CD4-positive, alpha-beta T cell treated with Interleukin-4 for 4 hours (primary cell): ENCODE results near the gene THSD7A.
"Not testable (repeated sequence)": the region's sequence is repeated elsewhere in the genome, so short reads cannot be mapped to it uniquely, and the experiment has no call there.

Experiments used
- DNase-seq: peaks from one replicate; pipeline ENCODE4 v3.0.0-alpha.2; 2020

The THSD7A gene

DNA sequence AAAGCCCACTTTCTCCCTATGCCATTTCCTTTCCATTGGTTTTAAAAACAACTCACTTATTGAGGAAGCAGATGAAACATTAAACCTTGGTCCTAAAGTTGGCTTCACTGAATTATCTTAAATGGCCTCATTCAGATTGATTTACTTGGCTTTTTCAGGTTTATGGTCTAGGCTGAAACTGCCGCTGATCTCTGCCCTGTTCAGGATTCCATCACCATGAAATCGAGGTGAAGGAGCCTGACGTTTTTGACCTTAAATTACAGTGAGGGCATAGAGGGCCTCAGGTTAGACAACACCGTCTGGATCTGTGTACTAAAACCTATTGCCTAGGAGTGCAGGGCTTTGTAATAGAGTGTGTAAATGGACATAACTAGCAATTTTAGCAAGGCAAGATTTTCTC lies 383.7 kb downstream of the THSD7A start:
- no peak for DNase-seq

DNA sequence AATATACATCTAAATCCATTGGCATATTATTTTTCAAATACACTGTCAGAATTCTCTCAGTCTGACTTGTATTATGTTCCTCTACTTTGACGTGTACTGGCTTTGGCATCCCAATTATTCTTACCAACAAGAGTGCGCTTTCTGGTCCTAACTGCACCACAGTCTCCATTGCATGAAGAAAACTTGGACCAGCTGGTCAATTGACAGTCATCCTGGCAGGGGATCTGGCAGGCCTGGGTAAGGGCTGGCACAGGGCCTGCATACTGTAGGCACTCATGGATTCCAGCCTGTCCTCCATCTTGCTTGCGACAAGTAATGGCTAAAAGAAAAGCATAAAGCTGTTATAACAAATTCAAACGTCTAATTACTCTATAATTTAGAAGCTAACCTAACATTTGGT lies 384.9 kb downstream of the THSD7A start:
- DNase-seq: no peak

DNA sequence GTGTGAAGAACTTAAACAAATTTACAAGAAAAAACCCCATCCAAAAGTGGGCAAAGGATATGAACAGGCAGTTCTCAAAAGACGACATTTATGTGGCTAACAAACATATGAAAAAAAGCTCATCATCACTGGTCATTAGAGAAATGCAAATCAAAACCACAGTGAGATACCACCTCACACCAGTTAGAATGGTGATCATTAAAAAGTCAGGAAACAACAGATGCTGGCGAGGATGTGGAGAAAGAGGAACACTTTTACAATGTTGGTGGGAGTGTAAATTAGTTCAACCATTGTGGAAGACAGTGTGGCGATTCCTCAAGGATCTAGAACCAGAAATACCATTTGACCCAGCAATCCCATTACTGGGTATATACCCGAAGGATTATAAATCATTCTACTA lies 388.1 kb downstream of the THSD7A start:
- not testable (repeated sequence) for DNase-seq

DNA sequence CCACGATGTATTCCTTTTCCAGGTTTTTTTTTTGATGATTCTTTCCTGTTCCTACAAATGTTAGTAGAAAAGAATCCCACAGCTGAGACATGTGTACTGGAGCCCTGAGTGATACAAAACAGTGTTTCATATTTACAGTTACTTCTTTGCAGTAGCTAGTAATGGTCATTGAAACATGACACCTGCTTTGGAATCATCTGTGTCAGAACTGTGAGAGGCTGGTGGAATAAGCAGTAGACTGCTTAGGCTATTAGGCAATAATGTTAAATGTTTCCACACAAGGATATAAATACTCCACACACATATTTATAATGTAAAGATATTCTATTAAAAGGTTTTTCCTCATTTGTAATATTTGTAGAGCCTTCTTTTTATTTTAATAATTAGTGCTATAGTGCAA lies 394.0 kb downstream of the THSD7A start:
- no peak for DNase-seq

DNA sequence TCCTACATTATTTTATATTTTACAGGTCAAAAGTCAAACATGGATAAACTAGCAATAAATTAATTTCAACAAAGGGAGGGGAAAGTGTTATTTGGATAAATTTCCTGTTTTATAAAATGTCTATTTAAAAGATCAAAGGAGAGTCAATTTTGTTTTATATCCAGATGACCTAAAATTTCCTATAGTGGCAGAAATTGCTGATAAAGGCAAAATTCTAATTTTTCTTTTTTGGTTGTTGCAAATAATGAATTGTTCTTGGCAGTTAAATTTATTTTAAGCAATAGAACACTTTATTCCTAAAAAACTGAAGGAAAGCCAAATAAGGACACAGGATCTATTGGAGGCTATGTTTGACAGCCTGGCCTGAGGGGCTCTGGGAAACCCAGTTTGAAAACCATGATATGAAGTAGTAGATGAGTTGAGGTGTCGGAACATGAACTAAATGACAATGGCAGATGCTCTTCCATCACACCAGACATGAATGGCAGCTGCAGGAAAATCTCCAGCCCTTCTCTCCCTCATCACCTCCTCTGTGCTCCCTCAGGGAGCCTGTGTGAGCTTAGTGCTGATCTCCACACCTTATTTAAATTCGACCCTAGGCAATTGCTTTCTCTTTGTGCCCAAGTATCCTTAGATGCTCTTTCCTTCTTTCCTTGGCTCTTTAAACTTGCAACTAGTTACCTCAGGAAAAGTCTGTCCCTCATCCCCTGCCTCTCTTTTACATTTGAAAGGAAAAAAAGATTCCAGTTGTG lies 395.0 kb downstream of the THSD7A start:
- no peak for DNase-seq

DNA sequence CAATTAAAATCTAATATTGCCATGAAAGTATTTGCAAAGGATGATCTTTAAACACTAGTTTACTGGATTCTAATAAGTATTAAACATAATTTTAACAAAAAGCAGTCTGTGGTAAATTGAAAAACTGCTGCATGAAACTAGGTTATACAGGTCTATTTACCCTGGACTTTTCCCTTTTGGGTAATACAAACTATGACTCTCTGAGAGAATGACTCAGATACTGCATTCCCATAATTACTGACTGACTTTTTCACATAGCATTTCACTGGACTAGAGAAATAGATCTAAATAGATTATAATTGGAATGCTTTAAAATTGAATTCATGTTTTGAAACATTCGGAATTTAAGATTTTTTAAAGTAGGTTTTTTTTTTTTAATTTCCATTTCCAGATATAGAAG lies 395.7 kb downstream of the THSD7A start:
- no peak for DNase-seq

DNA sequence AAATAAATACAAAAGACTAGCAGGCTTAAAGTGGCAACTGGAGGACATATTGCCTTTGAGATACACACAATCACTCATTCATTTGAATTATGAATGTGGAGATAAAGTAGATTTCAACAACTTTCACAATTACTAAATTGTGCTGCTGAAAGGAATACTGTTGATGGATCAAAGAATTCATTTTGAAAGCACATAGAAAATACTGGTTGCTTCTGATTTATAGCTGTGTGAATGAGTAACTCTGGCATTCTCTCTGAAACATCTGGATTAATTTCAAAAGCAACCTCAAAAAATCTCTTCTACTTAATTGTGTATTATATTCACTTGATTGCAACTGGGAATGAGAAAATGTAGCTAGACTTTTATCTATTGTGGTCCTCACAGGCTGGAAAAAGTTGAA lies 397.6 kb downstream of the THSD7A start:
- no peak for DNase-seq

DNA sequence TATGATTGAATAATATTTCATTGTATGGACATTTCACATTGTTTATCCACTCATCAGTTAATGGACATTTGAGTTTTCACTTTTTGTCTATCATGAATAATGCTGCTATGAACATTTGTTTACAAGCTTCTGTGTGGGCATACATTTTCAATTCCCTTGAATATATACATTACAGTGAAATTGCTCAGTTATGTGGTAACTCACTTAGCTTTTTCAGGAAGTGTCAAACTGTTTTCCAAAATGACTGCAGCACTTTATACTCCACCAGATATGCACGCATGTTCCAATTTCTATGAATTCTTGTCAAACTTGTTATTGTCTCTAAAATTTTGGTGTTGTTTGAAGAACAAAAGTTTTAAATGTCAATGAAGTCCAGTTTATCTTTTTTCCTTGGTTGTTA lies 401.2 kb downstream of the THSD7A start:
- DNase-seq: no peak

DNA sequence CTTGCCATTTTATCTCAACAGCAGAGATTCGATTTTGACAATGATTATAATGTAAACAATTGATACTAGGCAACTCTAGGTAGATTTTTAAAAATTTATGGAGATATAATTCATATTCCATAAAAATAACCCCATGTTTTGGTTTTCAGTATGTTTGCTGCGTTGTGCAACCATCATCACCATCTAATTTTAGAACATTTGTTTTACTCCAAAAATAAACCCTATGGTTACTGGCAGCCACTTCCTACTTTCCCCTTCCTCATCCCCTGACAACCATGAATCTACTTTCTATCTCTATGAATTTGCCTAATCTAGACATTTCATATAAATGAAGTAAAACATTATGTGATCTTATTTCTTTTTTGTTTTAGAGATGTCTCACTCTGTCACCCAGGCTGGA lies 401.9 kb downstream of the THSD7A start:
- DNase-seq: no peak

DNA sequence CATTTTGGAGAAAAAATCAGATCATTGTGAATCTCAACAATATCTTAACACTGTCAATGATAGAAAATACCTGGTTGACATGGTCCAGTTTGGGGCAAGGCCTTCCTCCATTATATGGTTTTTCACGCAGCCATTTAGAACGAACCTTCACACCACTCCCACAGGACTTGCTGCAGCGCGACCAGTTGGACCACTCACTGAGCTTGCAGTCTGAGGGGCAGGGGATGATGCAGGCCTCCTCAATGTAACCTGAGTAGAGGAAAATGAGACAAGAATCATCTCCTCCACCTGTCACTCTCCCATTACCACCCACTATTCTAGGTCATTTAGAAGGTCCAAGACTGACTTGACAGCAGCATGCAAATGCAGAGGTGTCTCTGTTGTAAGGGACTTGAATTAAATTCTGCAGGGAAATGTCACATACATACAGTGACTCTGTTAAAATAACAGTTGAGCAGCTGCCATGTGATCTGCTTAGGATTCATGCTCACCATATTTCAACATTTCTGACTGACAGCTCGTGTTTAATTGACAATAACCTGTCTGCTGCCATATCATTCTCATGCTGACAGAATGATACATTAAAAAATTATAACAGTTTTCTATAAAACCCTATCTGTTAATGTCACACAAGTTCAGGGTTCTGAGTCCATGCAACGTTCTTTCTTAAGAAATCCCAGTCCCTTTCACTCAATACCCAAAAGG lies 403.0 kb downstream of the THSD7A start:
- DNase-seq: no peak

DNA sequence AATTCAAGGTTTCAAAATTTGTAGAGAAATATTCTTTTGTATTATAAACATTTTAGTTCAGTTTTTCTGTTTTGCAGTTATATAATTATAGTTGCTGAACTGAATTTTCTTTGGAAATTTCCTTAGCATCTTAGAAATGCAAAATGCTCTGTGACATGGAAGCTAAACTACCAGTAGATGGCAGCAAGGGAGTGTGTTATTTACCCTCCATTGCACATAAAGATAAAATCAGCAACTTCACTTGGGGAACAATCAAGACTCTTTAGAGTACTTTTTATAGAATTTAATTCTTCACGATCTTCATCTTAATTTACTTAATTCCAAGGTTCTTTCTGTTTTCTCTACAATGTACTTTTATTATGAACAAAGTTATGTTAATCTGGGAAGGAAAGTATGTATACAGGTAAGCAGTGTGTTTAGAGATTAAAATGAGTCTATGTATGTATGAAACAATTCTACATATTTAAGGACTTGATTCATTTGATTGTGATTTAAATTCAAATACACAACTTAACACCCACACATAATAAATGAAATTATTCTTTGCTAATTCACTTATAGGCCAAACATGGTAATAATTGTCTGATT lies 404.2 kb downstream of the THSD7A start:
- DNase-seq: peak; percentile 25

DNA sequence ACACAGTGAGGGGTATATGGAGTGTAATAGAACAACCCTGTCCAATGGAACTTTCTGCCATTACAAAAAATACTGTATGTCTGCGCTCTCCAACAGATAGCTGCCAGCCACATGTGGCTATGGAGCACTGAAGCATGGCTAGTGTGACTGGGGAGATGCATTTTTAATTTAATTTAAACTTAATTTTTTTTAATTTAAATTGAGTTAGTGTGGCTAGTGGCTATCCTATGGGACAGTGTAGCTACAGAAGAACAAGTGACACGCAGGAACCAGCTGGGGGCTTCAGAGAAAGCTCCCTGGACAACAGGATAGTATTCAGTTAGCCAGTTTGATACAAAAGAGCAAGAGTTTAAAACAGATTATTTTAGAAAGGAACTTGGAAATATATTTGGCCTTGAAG lies 408.0 kb downstream of the THSD7A start:
- DNase-seq: no peak

DNA sequence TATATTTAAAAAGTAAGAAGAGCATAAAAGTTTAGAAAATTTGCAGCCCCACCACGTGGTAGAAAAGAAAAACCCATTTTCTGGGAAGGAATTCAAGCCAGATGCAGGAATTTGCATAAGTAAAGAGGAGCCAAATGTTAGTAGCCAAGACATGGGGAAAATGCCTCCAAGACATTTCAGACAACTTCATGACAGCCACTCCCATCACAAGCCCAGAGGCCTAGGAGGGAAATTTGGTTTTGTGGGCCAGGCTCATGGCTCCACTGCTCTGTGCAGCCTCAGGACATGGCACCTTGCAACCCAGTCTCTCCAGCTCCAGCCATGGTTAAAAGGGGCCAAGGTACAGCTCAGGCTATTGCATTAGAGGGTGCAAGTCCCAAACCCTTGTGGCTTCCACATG lies 411.9 kb downstream of the THSD7A start:
- no peak for DNase-seq

DNA sequence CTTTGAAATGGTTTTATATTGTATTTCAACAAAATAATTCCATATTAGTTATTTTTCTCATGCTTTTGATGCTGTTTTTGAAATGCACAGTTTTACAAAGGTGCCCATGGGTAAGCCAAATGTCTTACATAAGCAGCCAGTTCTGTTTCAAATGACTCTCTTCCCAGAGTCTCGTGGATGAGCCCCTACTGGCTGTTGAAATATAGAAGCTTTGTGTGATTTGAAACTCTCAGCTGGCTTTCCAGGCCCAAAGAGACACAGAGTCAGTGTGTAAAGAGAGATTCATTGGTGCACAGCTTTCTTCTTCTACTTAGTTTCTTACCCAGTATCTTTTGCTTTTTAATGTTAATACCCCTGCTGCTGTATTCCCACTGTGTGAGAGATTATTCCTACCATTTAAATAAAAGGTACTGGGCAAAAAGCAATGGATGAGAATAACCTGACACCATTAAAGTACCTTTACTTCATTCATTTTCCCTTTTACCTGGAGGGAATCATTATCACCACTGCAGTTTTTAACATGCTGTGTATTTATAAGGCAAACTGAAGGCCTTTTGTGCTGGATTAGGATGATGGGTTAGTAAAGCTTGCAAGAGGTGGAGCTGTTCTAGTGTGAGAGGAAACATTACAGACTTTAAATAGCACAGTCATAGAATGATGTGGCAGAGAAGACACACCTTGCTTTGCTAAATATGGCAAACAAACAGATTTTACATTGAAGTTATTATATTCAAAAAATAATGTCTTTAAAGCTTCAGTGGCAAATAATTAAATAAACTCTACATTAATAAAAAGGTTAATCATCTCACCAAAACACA lies 415.1 kb downstream of the THSD7A start:
- no peak for DNase-seq

DNA sequence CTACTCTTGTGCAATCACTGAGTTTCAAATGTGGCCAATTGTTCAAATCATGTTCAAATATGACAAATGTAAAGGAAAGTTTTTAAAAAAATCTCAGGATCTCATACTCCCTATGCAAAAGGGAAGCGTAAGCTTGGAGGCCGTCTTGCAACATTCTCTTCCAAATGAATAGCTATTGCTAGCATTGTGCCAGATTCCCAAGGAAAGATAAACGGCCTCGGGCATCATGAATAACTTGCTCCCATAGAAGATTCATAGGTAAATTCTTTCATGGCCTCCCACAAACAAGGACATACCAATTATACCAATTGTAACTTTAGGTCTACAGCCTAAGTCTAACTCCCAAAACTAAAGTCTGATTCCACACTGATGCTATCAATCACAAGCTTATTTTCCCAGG lies 416.9 kb downstream of the THSD7A start:
- DNase-seq: no peak

DNA sequence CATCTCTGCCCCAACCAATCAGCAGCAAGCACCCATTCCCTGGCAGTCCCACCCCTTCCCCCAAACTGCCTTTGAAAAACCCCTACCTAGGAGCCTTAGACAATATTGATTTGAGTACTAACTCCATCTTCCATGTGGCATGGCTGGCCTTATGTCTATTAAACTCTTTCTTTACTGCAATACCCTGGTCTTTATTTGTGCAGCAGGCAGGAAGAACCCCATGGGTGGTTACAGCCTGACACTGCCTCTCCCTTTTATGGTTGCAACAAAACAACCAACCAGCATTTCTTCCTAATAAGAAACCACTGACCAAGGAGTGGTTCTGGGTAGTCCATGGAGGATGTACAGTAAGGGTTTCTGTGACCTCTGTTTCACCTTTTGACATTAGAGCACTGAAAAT lies 418.1 kb downstream of the THSD7A start:
- no peak for DNase-seq

DNA sequence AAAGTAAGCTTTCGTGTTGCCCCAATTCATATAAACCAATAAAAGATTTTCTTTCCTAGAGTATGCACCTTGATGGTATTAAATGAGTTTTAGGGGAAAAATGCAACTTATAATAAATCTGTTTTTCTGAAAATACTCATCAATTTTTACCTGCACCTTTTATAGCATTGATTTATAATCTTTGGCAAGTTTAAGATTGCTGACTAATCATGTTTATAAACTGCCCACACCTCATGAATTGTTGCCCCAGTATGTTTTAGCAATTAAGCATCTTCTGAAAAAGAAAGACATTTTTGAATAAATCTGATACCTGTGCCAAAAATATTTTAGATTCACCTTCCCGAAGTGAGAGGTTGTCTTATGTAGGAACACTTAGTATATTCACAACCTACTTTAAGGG lies 420.0 kb downstream of the THSD7A start:
- DNase-seq: no peak

DNA sequence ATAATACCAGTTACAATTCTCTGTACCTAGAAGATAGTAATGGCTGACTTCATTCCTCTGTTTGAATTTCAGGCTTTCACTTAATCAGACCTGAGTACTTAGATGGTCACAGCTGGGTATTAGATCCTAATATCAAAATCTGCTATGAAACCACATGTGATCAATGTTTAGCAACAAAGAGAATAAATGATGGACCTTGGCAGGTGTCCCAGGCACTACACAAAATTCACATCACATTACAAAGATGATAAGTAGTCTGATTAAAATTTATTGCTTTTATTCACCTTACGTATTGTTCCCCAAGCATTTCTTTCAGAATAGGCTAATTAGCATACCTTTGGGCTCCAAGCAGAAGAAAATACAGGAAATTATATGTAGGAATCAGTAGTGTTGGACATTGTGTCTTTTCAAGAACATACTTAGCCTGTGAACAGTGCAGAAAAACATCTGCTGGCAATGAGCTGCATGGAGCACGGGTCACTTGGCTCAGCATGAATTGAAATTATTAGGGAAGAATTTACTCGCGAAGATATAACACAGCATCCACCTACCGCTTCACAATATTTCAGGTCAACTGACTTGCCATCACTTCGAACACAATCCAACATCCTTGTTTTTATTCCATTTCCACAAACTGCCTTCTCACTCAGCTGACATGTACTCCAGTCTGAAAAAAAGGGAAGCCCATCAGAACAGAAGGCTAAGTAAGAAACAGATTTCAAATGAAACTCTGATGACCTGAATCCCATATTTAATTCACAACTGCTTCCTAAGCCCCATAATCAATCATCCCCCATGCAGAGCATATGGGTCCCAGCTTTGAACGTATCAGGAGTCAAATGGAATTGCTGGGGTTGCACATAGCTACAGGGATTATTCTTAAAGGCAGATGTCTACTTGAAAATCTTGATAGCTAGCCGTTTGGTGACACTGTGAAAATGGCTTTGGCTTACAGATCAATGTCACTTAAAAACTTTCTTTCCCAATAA lies 421.0 kb downstream of the THSD7A start:
- no peak for DNase-seq

DNA sequence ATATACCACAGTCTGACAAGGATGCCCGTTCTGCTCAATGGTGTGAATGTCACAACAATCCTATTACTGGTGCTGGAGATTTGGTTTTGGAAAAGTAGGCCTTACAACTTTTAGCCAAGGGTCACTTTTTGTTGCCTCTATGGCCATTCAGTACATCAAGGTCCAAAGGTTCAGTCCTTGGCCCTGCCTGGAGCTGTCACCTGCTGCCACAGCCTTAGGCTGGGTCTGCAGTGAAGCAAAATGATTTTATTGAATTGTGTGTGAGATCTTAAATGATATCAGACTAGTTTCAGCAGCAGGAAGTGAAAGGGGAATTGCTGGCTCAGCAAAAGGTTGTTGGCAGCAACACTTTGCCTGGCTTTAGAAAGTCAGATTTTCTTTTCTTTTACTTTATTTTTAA lies 427.6 kb downstream of the THSD7A start:
- no peak for DNase-seq

DNA sequence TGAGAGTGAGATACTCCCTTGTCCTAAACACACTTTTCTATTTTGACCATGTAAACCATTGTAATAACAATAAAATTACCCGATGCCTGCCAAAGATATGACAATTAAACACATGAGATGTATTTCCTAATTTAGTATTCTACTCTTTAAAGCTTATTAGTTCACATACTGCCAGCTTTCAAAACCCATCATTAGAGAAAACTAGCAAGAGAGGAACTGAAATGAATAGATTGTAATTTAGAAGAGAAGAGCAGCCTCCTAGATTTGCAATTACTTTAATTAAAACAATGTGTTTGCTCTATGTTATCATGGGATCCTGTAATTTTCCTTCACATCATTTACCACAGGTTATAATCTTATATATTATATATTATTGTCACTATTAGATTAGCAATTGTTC lies 428.2 kb downstream of the THSD7A start:
- DNase-seq: no peak

DNA sequence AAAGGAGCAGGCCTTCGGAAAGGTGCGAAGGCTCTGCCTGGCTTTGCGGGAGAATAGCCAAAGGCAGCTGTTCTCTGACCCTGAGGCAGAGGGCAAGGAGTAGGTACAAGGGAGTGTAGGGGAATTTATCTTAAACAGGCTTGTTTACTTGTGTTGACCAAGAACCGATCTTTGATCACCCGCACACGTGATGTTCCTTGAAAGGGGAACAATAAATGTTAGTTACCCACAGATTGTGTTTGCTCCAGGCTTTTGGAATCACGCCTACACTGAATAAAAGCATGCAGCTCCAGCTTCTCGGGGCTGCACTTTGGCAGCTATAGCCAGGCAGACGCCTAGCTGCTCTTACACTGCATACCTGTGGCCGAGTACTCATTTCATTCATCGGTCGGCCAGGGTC lies 437.6 kb downstream of the THSD7A start:
- no peak for DNase-seq

DNA sequence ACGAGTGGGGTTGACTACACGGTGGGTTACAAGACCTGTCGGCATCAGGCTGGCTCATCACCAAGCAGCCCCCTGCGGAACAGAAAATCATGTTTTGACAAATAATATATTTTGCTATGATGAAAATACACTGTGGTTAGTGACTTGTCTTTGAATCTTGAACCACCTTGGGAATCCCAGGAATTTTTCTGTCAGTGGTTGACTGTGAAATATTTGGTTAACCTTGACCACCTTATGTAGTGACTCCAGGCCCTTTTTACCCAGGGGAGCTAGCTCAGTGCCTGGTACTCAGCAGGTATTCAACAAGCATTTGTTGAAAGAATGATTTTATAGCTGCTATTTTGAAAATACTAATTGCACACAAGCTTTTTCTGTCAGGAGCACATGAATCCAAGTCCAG lies 452.4 kb downstream of the THSD7A start:
- no peak for DNase-seq
